H1 (cell line): ENCODE data around the gene CBARP. TPM values are rescaled to one million over a fixed set of nuclear protein-coding genes. Genes with fewer than 3 reads are reported as not detected.

Source experiments
- CBX8 ChIP-seq: fragments of 300-800, 300-1000 bp; sonication (generic); IDR thresholded peaks from 2 replicates; pipeline ENCODE4 v1.7.1; 2016; ENCODE audit warnings: low read depth, low read length, borderline replicate concordance
- CEBPB ChIP-seq: IDR thresholded peaks from 2 replicates; pipeline ENCODE4 v1.6.1; 2012; ENCODE audit warnings: low read depth, low read length
- CHD2 ChIP-seq: IDR thresholded peaks from 2 replicates; pipeline ENCODE4 v1.6.1; 2012; ENCODE audit warnings: low read length, improper control_type of control experiment
- CREB1 ChIP-seq: IDR thresholded peaks from 2 replicates; pipeline ENCODE4 v1.6.1; 2012; ENCODE audit warnings: inconsistent platforms
- E2F6 ChIP-seq: IDR thresholded peaks from 2 replicates; pipeline ENCODE4 v1.6.1; 2012; ENCODE audit warnings: inconsistent platforms
- HDAC2 ChIP-seq, 2 experiments: fragments of 300-600 bp in 1 of 2; sonication (generic) in 1 of 2; IDR thresholded peaks; 2 replicates each; pipeline ENCODE4 v1.6.1; 2011 to 2012; ENCODE audit warnings: low read depth in 2 of 2, low read length in 2 of 2, mild to moderate bottlenecking in 2 of 2, moderate library complexity in 2 of 2, borderline replicate concordance in 1 of 2, inconsistent platforms in 1 of 2
- HDAC6 ChIP-seq: IDR thresholded peaks from one replicate; pipeline ENCODE4 v1.7.1; 2012; ENCODE audit warnings: low read depth, mild to moderate bottlenecking, inconsistent platforms, low read length, moderate library complexity
- JUN ChIP-seq: IDR thresholded peaks from 2 replicates; pipeline ENCODE4 v1.6.1; 2011; ENCODE audit warnings: low read depth, mild to moderate bottlenecking, improper control_type of control experiment, low read length
- JUND ChIP-seq: IDR thresholded peaks from 2 replicates; pipeline ENCODE4 v1.6.1; 2011; ENCODE audit warnings: mild to moderate bottlenecking, improper control_type of control experiment, low read length
- KDM1A ChIP-seq: fragments of 200-600, 300-600 bp; sonication (generic); IDR thresholded peaks from 2 replicates; pipeline ENCODE4 v1.7.1; 2016; ENCODE audit warnings: mild to moderate bottlenecking, low read length, borderline replicate concordance
- MAX ChIP-seq: IDR thresholded peaks from 2 replicates; pipeline ENCODE4 v1.6.1; 2012; ENCODE audit warnings: inconsistent platforms
- POLR2AphosphoS5 ChIP-seq: IDR thresholded peaks from 2 replicates; pipeline ENCODE4 v1.6.1; 2011; ENCODE audit warnings: low read depth, low read length
- RAD21 ChIP-seq, 2 experiments: IDR thresholded peaks in 1 of 2; conservative IDR thresholded peaks in 1 of 2; 2 replicates each; pipeline ENCODE4 v1.6.1; 2011; ENCODE audit warnings: low read depth in 2 of 2, low read length in 2 of 2, improper control_type of control experiment in 1 of 2, inconsistent platforms in 1 of 2, mild to moderate bottlenecking in 1 of 2, moderate library complexity in 1 of 2
- RFX5 ChIP-seq: IDR thresholded peaks from 2 replicates; pipeline ENCODE4 v1.6.1; 2011; ENCODE audit warnings: low read depth, low read length, improper control_type of control experiment, borderline replicate concordance
- RXRA ChIP-seq: IDR thresholded peaks from 2 replicates; pipeline ENCODE4 v1.6.1; 2011; ENCODE audit warnings: low read depth, mild to moderate bottlenecking, low read length, moderate library complexity; ENCODE audit not compliant: insufficient read depth
- SP2 ChIP-seq: IDR thresholded peaks from 2 replicates; pipeline ENCODE4 v1.6.1; 2012; ENCODE audit warnings: mild to moderate bottlenecking, low read length, inconsistent platforms
- SRF ChIP-seq: IDR thresholded peaks from 2 replicates; pipeline ENCODE4 v1.6.1; 2011; ENCODE audit warnings: mild to moderate bottlenecking, low read depth, low read length, moderate library complexity
- TAF1 ChIP-seq: IDR thresholded peaks from 2 replicates; pipeline ENCODE4 v1.6.1; 2011; ENCODE audit warnings: mild to moderate bottlenecking, low read depth, low read length
- TAF7 ChIP-seq: optimal IDR thresholded peaks from 2 replicates; pipeline ENCODE3; 2011; ENCODE audit warnings: low read depth, mild to moderate bottlenecking, inconsistent platforms, low read length, moderate library complexity, borderline replicate concordance
- TBP ChIP-seq: IDR thresholded peaks from 2 replicates; pipeline ENCODE4 v1.6.1; 2011; ENCODE audit warnings: low read depth, low read length, improper control_type of control experiment
- USF2 ChIP-seq: IDR thresholded peaks from 2 replicates; pipeline ENCODE4 v1.6.1; 2011; ENCODE audit warnings: low read length, improper control_type of control experiment
- ZNF274 ChIP-seq: IDR thresholded peaks from 2 replicates; pipeline ENCODE4 v1.7.0; 2012; ENCODE audit warnings: low read length, borderline replicate concordance; ENCODE audit errors: extremely low read depth
- polyA plus RNA-seq, 7 experiments: library from polyadenylated mRNA; depleted of rRNA in 3 of 7; stranded (reverse) in 5 of 7; unstranded in 2 of 7; fragments of >200 nt in 5 of 7; fragments of 200-250 nt in 2 of 7; gene quantifications; 1 replicate in 5 of 7; 2 replicates in 1 of 7; 4 replicates in 1 of 7; pipeline versions ENCODE4 v1.2.1 to v1.2.3, GENCODE V29; 2011 to 2013; ENCODE audit warnings: missing spikeins in 2 of 7, mixed read lengths in 2 of 7
- total RNA-seq: library from RNA; stranded (reverse); fragmentation: NEBNext Ultra II Directional; extraction: Animal tissue kit (Norgen Biotek cat#: 25700); gene quantifications from 2 replicates; pipeline ENCODE4 v1.2.1, GENCODE V29; 2021

Gene CBARP
- total and polyA plus RNA-seq, 2 of the 8 experiments (the other 6 are each of a cell fraction or from before 2014, with no cell fraction given), result 4.9 to 14.7 TPM

GRCh38 chr19:1275260-1275975 is 37.6 kb upstream of the CBARP start, which contains the start of gene FAM174C (continued):
- TF ChIP-seq RAD21 (IDR thresholded peaks at IDR 0.05 in 1 of 2, conservative IDR thresholded peaks at IDR 0.05 in 1 of 2; ENCODE audit: low read depth in 2 of 2, low read length in 2 of 2) (no peak), TAF1 (peak; percentile 70; the same call in 1 of the 2 replicates), MAX (peak; percentile 65; the same call in 1 of the 2 replicates), SRF (peak; percentile 3; the same call in 1 of the 2 replicates), JUN (no peak), JUND (no peak), RFX5 (no peak), RXRA (no peak), HDAC6 (no peak), TAF7 (peak; percentile 60), KDM1A (no peak), SP2 (no peak), CREB1 (peak; percentile 92), ZNF274 (no peak), CHD2 (peak; percentile 51; the same call in 1 of the 2 replicates), CBX8 (no peak), TBP (0 out of 2 replicates have a peak, but pooled peaks have one; percentile 42), USF2 (peak; percentile 99), E2F6 (no peak), CEBPB (no peak), HDAC2 (IDR thresholded peaks at IDR 0.05; ENCODE audit: borderline replicate concordance in 1 of 2, low read depth in 2 of 2, low read length in 2 of 2) (peak in 1 of 2 experiments; percentile 94; a peak in 1 of 4 replicates), POLR2AphosphoS5 (peak; percentile 84)
